CD14-positive monocyte (primary cell): Measurements from ENCODE around the gene RAB11FIP2. TPM values are rescaled to one million over a fixed set of nuclear protein-coding genes. Genes with fewer than 3 reads are reported as not detected.
A peak's percentile ranks its signal among the peaks of the same experiment; 100 is the strongest.

Source experiments
- DNase-seq, 3 donors: peaks; one replicate each; pipeline ENCODE4 v3.0.0-alpha.2; 2011 to 2022
- H2AFZ ChIP-seq: 2 replicates; pipeline ENCODE4 v1.6.0; 2012; ENCODE audit warnings: mild to moderate bottlenecking, low read depth, low read length, inconsistent platforms; ENCODE audit not compliant: insufficient read depth, poor library complexity, severe bottlenecking
- H3K27ac ChIP-seq, 2 donors: 1 replicate in 1 of 2; 2 replicates in 1 of 2; pipeline ENCODE4 v1.5.1; 2012 to 2013; ENCODE audit warnings: low read length in 2 of 2, control low read depth in 1 of 2, inconsistent platforms in 1 of 2, low read depth in 1 of 2, mild to moderate bottlenecking in 1 of 2
- H3K27me3 ChIP-seq, 2 donors: one replicate each; pipeline versions ENCODE4 v1.6.0 to v1.6.1; 2011 to 2013; ENCODE audit warnings: low read length in 2 of 2; ENCODE audit not compliant: control insufficient read depth in 2 of 2, insufficient read depth in 2 of 2
- H3K36me3 ChIP-seq, 2 donors: replicated peaks in 1 of 2; 1 replicate in 1 of 2; 2 replicates in 1 of 2; pipeline versions ENCODE4 v1.5.1 to v1.6.1; 2012 to 2013; ENCODE audit warnings: low read length in 2 of 2, control low read depth in 1 of 2, inconsistent platforms in 1 of 2, mild to moderate bottlenecking in 1 of 2; ENCODE audit not compliant: insufficient read depth in 2 of 2, control insufficient read depth in 1 of 2
- H3K4me1 ChIP-seq, 2 donors: 1 replicate in 1 of 2; 2 replicates in 1 of 2; pipeline versions ENCODE4 v1.5.1 to v1.6.1; 2012 to 2013; ENCODE audit warnings: low read length in 2 of 2, control low read depth in 1 of 2, inconsistent platforms in 1 of 2, mild to moderate bottlenecking in 1 of 2, moderate library complexity in 1 of 2; ENCODE audit not compliant: insufficient read depth in 2 of 2, control insufficient read depth in 1 of 2
- H3K4me2 ChIP-seq: replicated peaks from 2 replicates; pipeline ENCODE3; 2012; ENCODE audit warnings: low read length, moderate library complexity, mild to moderate bottlenecking; ENCODE audit not compliant: poor library complexity, severe bottlenecking; ENCODE audit errors: extremely low read depth
- H3K4me3 ChIP-seq, 3 experiments: fragments of 200-600 bp in 1 of 3; sonication (generic) in 1 of 3; replicated peaks in 1 of 3; 1 replicate in 2 of 3; 2 replicates in 1 of 3; pipeline ENCODE4 v1.5.1; 2011 to 2013; ENCODE audit warnings: low read length in 3 of 3, mild to moderate bottlenecking in 3 of 3, control low read depth in 2 of 3, low read depth in 2 of 3, inconsistent platforms in 1 of 3, moderate library complexity in 1 of 3
- H3K79me2 ChIP-seq: 2 replicates; pipeline ENCODE4 v1.6.0; 2012; ENCODE audit warnings: mild to moderate bottlenecking, control low read depth, inconsistent platforms, low read length, moderate library complexity; ENCODE audit not compliant: insufficient read depth
- H3K9ac ChIP-seq: 2 replicates; pipeline ENCODE4 v1.6.0; 2017; ENCODE audit warnings: low read length, mild to moderate bottlenecking; ENCODE audit not compliant: insufficient read depth, poor library complexity, severe bottlenecking
- H3K9me3 ChIP-seq, 2 donors: replicated peaks in 1 of 2; 1 replicate in 1 of 2; 2 replicates in 1 of 2; pipeline versions ENCODE4 v1.5.1 to v1.6.1; 2012 to 2013; ENCODE audit warnings: low read length in 2 of 2, control low read depth in 1 of 2; ENCODE audit not compliant: control insufficient read depth in 1 of 2, insufficient read depth in 1 of 2
- H4K20me1 ChIP-seq: 2 replicates; pipeline ENCODE4 v1.6.0; 2012; ENCODE audit warnings: mild to moderate bottlenecking, low read length, control low read depth, moderate library complexity; ENCODE audit not compliant: insufficient read depth
- H3K27ac Mint-ChIP-seq, 7 donors: one replicate each; pipeline ENCODE4 v1.8.0; 2020; ENCODE audit warnings: mild to moderate bottlenecking in 7 of 7, mixed read lengths in 7 of 7, moderate library complexity in 6 of 7, inconsistent platforms in 2 of 7
- H3K27me3 Mint-ChIP-seq, 3 donors: one replicate each; pipeline ENCODE4 v1.8.0; 2021 to 2022; ENCODE audit warnings: low read depth in 3 of 3, mild to moderate bottlenecking in 3 of 3, mixed read lengths in 3 of 3, moderate library complexity in 3 of 3, inconsistent platforms in 1 of 3
- H3K36me3 Mint-ChIP-seq, 2 donors: one replicate each; pipeline ENCODE4 v1.8.0; 2020; ENCODE audit warnings: mixed read lengths in 2 of 2, inconsistent platforms in 1 of 2, mild to moderate bottlenecking in 1 of 2
- H3K4me1 Mint-ChIP-seq: one replicate; pipeline ENCODE4 v1.8.0; 2020; ENCODE audit warnings: mild to moderate bottlenecking, mixed read lengths
- H3K4me3 Mint-ChIP-seq, 2 donors: one replicate each; pipeline ENCODE4 v1.8.0; 2020; ENCODE audit warnings: mild to moderate bottlenecking in 2 of 2, mixed read lengths in 2 of 2, moderate library complexity in 1 of 2
- H3K9me3 Mint-ChIP-seq, 7 donors: one replicate each; pipeline ENCODE4 v1.8.0; 2020 to 2022; ENCODE audit warnings: mixed read lengths in 7 of 7, mild to moderate bottlenecking in 6 of 7, moderate library complexity in 6 of 7, inconsistent platforms in 2 of 7
- CTCF ChIP-seq: fragments of 200-600 bp; IDR thresholded peaks from one replicate; pipeline ENCODE4 v1.8.0; 2022; ENCODE audit warnings: antibody characterized with exemption, mild to moderate bottlenecking
- WGBS: methylation state at CpG from one replicate; pipeline ENCODE4 v1.1.5; 2013; ENCODE audit warnings: missing lambda C conversion rate; ENCODE audit not compliant: insufficient coverage; 5-methylcytosine and 5-hydroxymethylcytosine counted together
- intact Hi-C, 2 donors: fragments of 100-400 bp; cut with micrococcal nuclease; formaldehyde crosslinking; loops; one replicate each; pipeline versions ENCODE4 v1.15.0 to v1.15.1; 2023
- polyA plus RNA-seq, 3 donors: library from polyadenylated mRNA; depleted of rRNA in 1 of 3; unstranded in 2 of 3; stranded (reverse) in 1 of 3; fragments of 300-500 nt in 2 of 3; fragments of >200 nt in 1 of 3; fragmentation: Illumina TruSeq in 2 of 3; gene quantifications; 1 replicate in 2 of 3; 2 replicates in 1 of 3; pipeline ENCODE4 v1.2.3, GENCODE V29; 2012 to 2021

RAB11FIP2 gene
- polyA plus RNA-seq, 3 donors = 3.5 to 6.7 (median 5.4) TPM

- Mint-ChIP-seq H3K36me3 (peaks cover 1% of the 10 kb centered on the region in 2 donors), H3K27me3 (no peaks in the 10 kb centered on the region), H3K4me3 (peak overlapping the region; percentile 85 to 94), H3K27ac (peak overlapping the region in 1 of 7 donors; percentile 87), H3K9me3 (no peaks in the 10 kb centered on the region), H3K4me1 (peaks cover 32% of the 10 kb centered on the region)
- peaks cover 18% of the 10 kb centered on the region for H4K20me1 ChIP-seq
- peak overlapping the region; percentile 89 for H3K9ac ChIP-seq
- no peaks in the 10 kb centered on the region for H3K27me3 ChIP-seq
- H3K27ac ChIP-seq = peak overlapping the region in 1 of 2 donors; percentile 84
- WGBS = 100% methylated on average over 3 of the region's 8 CpGs
- no peak for DNase-seq
- no peak for TF ChIP-seq CTCF
- H3K36me3 ChIP-seq = peaks cover 0 to under 1% of the 10 kb centered on the region in 2 donors
- H3K79me2 ChIP-seq = peaks cover 60% of the 10 kb centered on the region
- peak overlapping the region; percentile 82 for H3K4me2 ChIP-seq
- no peaks in the 10 kb centered on the region for H3K9me3 ChIP-seq
- intact Hi-C loops = loop anchor here in 1 of 2 donors (10.0 kb wide), 2 partner anchors 300 to 670 kb away; partner anchors contain the start of genes FAM204A and PDZD8
- peak overlapping the region; percentile 89 for H2AFZ ChIP-seq
- H3K4me3 ChIP-seq = peak overlapping the region in 2 of 3 experiments; percentile 81 to 87
- H3K4me1 ChIP-seq = peaks cover 16 to 20% of the 10 kb centered on the region in 2 donors
Measured at GRCh38 chr10:118045158-118045836, 1.4 kb downstream of the RAB11FIP2 start.

GRCh38 chr10:118042827-118043242, 3.9 kb downstream of the RAB11FIP2 start:
- H3K4me3 Mint-ChIP-seq = no peak overlapping the region
- no peak for TF ChIP-seq CTCF
- peaks cover 16 to 20% of the 10 kb centered on the region in 2 donors for H3K4me1 ChIP-seq

More at GRCh38 chr10:118042827-118043242, 3.9 kb downstream of the RAB11FIP2 start:
- intact Hi-C loops = loop anchor here in 1 of 2 donors (10.0 kb wide), 2 partner anchors 302 to 668 kb away; partner anchors contain the start of genes FAM204A and PDZD8
- Histone ChIP-seq H3K4me2 (no peak overlapping the region), H3K36me3 (peaks cover 5 to 15% of the 10 kb centered on the region in 2 donors), H3K27ac (no peak overlapping the region), H3K9ac (no peak overlapping the region), H3K4me3 (no peak overlapping the region), H3K9me3 (no peaks in the 10 kb centered on the region), H3K27me3 (no peaks in the 10 kb centered on the region), H3K79me2 (peaks cover 67% of the 10 kb centered on the region), H4K20me1 (peaks cover 21% of the 10 kb centered on the region), H2AFZ (no peak overlapping the region)
- H3K36me3 Mint-ChIP-seq = peaks cover 10% of the 10 kb centered on the region in 2 donors
- no peaks in the 10 kb centered on the region for H3K27me3 Mint-ChIP-seq
- H3K4me1 Mint-ChIP-seq = peaks cover 32% of the 10 kb centered on the region
- no peaks in the 10 kb centered on the region for H3K9me3 Mint-ChIP-seq
- WGBS = 90% methylated on average over 2 of the region's 2 CpGs
- no peak for DNase-seq
- no peak overlapping the region for H3K27ac Mint-ChIP-seq
